Measurements from ENCODE around the gene HPCAL1. TPM values are rescaled to one million over a fixed set of nuclear protein-coding genes. Genes with fewer than 3 reads are reported as not detected.

Gene HPCAL1
- total RNA-seq, 4 donors from 2014 or later = 29.0 to 56.7 (median 34.5) TPM

GRCh38 chr2:10437806-10438205 lies 135.1 kb downstream of the HPCAL1 start:
- no peaks in the 10 kb centered on the region for H3K27me3 ChIP-seq
- WGBS, 2 donors = 82 to 87% methylated on average over 9 of the region's 9 CpGs
- no peak overlapping the region for H3K4me3 ChIP-seq
- TF ChIP-seq POLR2A (IDR thresholded peaks at IDR 0.05) (no peak), EP300 (IDR thresholded peaks at IDR 0.05) (no peak)
- TF ChIP-seq, protein P1, sequence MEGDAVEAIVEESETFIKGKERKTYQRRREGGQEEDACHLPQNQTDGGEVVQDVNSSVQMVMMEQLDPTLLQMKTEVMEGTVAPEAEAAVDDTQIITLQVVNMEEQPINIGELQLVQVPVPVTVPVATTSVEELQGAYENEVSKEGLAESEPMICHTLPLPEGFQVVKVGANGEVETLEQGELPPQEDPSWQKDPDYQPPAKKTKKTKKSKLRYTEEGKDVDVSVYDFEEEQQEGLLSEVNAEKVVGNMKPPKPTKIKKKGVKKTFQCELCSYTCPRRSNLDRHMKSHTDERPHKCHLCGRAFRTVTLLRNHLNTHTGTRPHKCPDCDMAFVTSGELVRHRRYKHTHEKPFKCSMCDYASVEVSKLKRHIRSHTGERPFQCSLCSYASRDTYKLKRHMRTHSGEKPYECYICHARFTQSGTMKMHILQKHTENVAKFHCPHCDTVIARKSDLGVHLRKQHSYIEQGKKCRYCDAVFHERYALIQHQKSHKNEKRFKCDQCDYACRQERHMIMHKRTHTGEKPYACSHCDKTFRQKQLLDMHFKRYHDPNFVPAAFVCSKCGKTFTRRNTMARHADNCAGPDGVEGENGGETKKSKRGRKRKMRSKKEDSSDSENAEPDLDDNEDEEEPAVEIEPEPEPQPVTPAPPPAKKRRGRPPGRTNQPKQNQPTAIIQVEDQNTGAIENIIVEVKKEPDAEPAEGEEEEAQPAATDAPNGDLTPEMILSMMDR (IDR thresholded peaks at IDR 0.05) = no peak
- H3K9me3 ChIP-seq = no peaks in the 10 kb centered on the region
- peaks cover 0 to 9% (median 2%) of the 10 kb centered on the region in 4 donors for H3K4me1 ChIP-seq
- H3K36me3 ChIP-seq = peaks cover 5 to 44% (median 18%) of the 10 kb centered on the region in 3 donors
- DNase-seq (ENCODE audit: low spot score in 2 of 2) = no peak
- H3K27ac ChIP-seq = no peak overlapping the region

GRCh38 chr2:10438688-10439087 lies 136.0 kb downstream of the HPCAL1 start:
- 82 to 87% methylated on average over 14 of the region's 14 CpGs for WGBS, 2 donors
- Histone ChIP-seq H3K4me1 (peaks cover 0 to 7% (median 2%) of the 10 kb centered on the region in 4 donors), H3K9me3 (no peaks in the 10 kb centered on the region), H3K27ac (no peak overlapping the region), H3K4me3 (no peak overlapping the region), H3K36me3 (peaks cover 8 to 52% (median 18%) of the 10 kb centered on the region in 3 donors), H3K27me3 (no peaks in the 10 kb centered on the region)
- no peak for DNase-seq (ENCODE audit: low spot score in 2 of 2)
- TF ChIP-seq POLR2A (IDR thresholded peaks at IDR 0.05) = no peak
- TF ChIP-seq, protein P1 (IDR thresholded peaks at IDR 0.05) = no peak
- no peak for TF ChIP-seq EP300 (IDR thresholded peaks at IDR 0.05)

DNA sequence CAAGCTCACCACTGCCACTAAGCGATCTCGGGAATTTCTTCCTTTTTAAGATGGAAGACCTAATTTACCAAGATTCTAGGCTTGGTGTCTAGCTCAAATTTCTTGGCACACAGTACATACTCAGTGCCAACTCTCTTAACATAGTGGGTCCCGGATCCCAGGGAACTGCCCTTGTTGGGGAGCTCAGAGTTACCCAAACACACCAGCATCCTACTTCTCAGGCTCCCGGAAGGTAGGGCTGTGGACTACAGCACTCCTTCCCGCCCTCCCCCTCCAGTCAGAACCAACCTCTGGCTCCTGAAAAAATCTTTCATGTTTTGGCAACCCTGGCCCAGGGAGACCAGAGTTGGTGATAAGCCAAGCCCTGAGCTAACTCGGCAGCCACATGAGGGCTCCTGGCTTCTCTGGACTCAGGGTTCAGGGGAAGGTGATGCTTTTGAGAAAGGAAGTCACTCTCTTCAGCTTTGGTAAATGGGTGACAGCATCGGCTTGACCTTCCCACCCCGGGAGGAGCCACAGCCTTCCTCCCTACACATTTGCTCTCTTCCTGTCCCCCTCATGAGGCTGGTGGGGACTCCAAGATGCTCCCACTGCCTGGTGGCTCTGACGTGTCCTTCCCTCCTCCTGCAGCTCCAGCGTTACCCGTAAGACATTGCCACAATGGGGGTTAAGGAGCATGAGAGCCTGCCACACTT lies 136.6 kb downstream of the HPCAL1 start:
- no peaks in the 10 kb centered on the region for H3K27me3 ChIP-seq
- peaks cover 0 to 7% (median 2%) of the 10 kb centered on the region in 4 donors for H3K4me1 ChIP-seq
- TF ChIP-seq POLR2A (IDR thresholded peaks at IDR 0.05) (no peak), EP300 (IDR thresholded peaks at IDR 0.05) (no peak)
- TF ChIP-seq, protein P1 (IDR thresholded peaks at IDR 0.05) = no peak
- H3K9me3 ChIP-seq = no peaks in the 10 kb centered on the region
- H3K4me3 ChIP-seq = no peak overlapping the region
- WGBS, 2 donors = 76 to 77% methylated on average over 11 of the region's 11 CpGs
- peaks cover 8 to 59% (median 18%) of the 10 kb centered on the region in 3 donors for H3K36me3 ChIP-seq
- no peak for DNase-seq (ENCODE audit: low spot score in 2 of 2)
- no peak overlapping the region for H3K27ac ChIP-seq

DNA sequence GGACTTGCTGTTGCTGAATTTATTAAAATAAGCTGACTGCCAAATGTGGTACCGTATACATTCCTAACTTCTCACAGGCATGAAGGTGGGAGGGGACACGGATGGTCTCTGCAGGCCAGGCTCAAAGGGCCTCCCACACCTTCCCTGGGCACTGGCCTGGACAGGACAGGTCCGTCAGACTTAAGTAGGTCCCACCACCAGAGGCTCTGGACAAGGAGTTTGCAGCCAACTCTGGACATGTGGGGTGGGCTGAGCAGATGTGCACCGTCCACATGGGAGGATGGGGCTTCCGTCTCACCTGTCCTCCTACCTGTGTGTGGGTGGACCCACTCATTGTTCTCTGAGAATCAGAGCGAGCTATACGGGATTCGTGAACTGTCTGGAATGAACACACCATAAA lies 137.3 kb downstream of the HPCAL1 start:
- H3K27ac ChIP-seq = no peak overlapping the region
- no peaks in the 10 kb centered on the region for H3K9me3 ChIP-seq
- TF ChIP-seq POLR2A (IDR thresholded peaks at IDR 0.05) = no peak
- TF ChIP-seq, protein P1 (IDR thresholded peaks at IDR 0.05) = no peak
- no peak for TF ChIP-seq EP300 (IDR thresholded peaks at IDR 0.05)
- no peak overlapping the region for H3K4me3 ChIP-seq
- peaks cover 8 to 65% (median 18%) of the 10 kb centered on the region in 3 donors for H3K36me3 ChIP-seq
- no peaks in the 10 kb centered on the region for H3K27me3 ChIP-seq
- DNase-seq (ENCODE audit: low spot score in 2 of 2) = no peak
- WGBS, 2 donors = 88 to 92% methylated on average over 7 to 8 of the region's 8 CpGs
- peaks cover 0 to 7% (median 0%) of the 10 kb centered on the region in 4 donors for H3K4me1 ChIP-seq

- no peak for DNase-seq (ENCODE audit: low spot score in 2 of 2)
- H3K27me3 ChIP-seq = no peaks in the 10 kb centered on the region
- peaks cover 0 to 12% (median 0%) of the 10 kb centered on the region in 4 donors for H3K4me1 ChIP-seq
- TF ChIP-seq POLR2A (IDR thresholded peaks at IDR 0.05) (no peak), EP300 (IDR thresholded peaks at IDR 0.05) (no peak)
- TF ChIP-seq, protein P1 (IDR thresholded peaks at IDR 0.05) = no peak
- peaks cover 8 to 67% (median 18%) of the 10 kb centered on the region in 3 donors for H3K36me3 ChIP-seq
- no peaks in the 10 kb centered on the region for H3K9me3 ChIP-seq
- 85 to 90% methylated on average over 6 of the region's 6 CpGs for WGBS, 2 donors
- H3K27ac ChIP-seq = no peak overlapping the region
- no peak overlapping the region for H3K4me3 ChIP-seq
Measured at GRCh38 chr2:10440736-10441135, 138.0 kb downstream of the HPCAL1 start.

Measured in tibial nerve (tissue), 4 donors.